GM12872 (cell line): ENCODE measurements around the gene ARSB.

Source experiments
- TF ChIP-seq, protein P1 (sequence below): IDR thresholded peaks from 3 replicates; pipeline ENCODE4 v1.5.1; 2011; ENCODE audit warnings: low read depth, mild to moderate bottlenecking, low read length, moderate library complexity; ENCODE audit not compliant: insufficient read depth

Gene ARSB

GRCh38 chr5:78993165-78993564 is 8.1 kb upstream of the ARSB start:
- TF ChIP-seq, protein P1, sequence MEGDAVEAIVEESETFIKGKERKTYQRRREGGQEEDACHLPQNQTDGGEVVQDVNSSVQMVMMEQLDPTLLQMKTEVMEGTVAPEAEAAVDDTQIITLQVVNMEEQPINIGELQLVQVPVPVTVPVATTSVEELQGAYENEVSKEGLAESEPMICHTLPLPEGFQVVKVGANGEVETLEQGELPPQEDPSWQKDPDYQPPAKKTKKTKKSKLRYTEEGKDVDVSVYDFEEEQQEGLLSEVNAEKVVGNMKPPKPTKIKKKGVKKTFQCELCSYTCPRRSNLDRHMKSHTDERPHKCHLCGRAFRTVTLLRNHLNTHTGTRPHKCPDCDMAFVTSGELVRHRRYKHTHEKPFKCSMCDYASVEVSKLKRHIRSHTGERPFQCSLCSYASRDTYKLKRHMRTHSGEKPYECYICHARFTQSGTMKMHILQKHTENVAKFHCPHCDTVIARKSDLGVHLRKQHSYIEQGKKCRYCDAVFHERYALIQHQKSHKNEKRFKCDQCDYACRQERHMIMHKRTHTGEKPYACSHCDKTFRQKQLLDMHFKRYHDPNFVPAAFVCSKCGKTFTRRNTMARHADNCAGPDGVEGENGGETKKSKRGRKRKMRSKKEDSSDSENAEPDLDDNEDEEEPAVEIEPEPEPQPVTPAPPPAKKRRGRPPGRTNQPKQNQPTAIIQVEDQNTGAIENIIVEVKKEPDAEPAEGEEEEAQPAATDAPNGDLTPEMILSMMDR = no peak

GRCh38 chr5:78992146-78992545 is 7.0 kb upstream of the ARSB start:
- TF ChIP-seq, protein P1 = no peak

DNA sequence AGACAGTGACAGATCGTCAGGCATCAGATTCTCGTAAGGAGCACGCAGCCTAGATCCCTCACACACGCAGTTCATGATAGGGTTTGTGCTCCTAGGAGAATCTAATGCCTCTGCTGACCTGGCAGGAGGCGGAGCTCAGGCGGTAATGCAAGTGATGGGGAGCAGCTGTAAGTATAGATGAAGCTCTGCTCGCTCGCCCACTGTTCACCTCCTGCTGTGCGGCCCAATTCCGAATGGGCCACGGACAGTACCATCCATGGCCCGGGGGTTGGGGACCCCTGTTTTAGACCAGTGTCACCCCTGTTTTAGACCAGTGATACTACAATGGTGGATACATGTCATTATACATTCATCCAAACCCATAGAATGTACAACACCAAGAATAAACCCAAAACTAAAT is 4.0 kb upstream of the ARSB start:
- TF ChIP-seq, protein P1 = no peak

DNA sequence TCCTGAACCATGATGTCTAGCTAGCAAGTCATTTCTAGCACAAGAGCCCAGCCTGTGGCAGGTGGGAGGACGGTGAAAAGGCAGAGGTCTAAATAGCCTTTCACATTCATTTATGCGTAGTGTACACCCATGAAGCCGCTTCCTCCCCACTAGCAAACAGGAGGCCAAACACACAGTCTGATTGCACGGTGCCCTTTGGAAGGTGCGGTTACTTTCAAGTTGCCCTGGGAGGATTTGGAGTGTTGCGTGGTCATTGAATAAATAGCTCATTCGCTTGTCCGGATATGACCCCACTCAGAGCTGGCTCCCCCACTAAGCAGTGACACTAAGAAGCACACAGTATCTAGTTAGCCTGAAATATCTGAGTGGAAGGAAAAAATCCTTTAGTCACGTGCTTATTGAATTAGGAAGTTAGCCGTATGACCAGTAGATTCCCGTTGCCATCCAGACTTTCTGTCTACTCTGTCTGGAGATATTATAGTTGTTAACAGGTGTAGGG is 664 bp upstream of the ARSB start:
- TF ChIP-seq, protein P1 = no peak

DNA sequence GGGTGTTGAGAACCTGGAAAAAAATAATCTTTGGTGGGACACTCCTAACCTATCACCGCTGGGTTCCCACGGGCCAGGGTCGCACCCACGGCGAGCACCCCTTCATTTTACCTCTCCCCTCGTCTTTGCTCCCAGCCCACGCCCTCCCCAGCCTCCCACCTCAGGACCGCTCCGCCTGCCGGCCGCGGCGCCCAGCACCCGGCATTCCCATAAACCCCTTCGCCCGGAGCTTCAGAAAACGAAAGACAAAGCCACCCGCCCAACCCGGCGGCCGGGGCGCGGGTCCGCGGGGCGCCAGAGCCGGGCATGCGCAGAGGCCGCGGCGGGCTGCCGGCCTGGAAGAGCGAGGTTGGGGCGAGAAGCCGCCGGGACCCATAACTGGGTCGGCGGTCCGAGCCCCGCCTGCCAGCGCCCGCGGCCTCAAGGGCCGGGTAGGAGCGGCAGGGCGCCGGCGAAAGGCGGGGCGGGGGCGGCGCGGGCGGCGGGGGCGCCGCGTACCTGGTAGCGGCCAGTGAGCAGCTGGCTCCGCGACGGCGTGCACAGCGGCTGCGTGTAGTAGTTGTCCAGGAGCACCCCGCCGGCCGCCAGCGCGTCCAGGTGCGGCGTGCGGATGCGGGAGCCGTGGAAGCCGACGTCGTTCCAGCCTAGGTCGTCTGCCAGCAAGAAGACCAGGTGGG is 533 bp downstream of the ARSB start:
- TF ChIP-seq, protein P1 = peak; percentile 31; the same call in 1 of the 3 replicates

- TF ChIP-seq, protein P1 = no peak
These were observed 1.3 kb downstream of the ARSB start for GRCh38 chr5:78983601-78984438.

- TF ChIP-seq, protein P1 = no peak
These were observed 5.2 kb downstream of the ARSB start for GRCh38 chr5:78979909-78980308.
